Activated CD8-positive, alpha-beta memory T cell treated with anti-CD3 and anti-CD28 coated beads, Interleukin-2, amount 50 U/mL, for 48 hours (primary cell): ENCODE results near the gene MCF2L.
"Not testable (repeated sequence)": the region's sequence is repeated elsewhere in the genome, so short reads cannot be mapped to it uniquely, and the experiment has no call there.

Source experiments
- DNase-seq: peaks from one replicate; pipeline ENCODE4 v3.0.0-alpha.2; 2020

MCF2L gene

GRCh38 chr13:113017506-113018215 is 48.6 kb downstream of the MCF2L start:
- no peak for DNase-seq

- DNase-seq: no peak
Measured at GRCh38 chr13:113018676-113019465, 49.9 kb downstream of the MCF2L start.

- no peak for DNase-seq
Measured at GRCh38 chr13:113020323-113021080, 51.5 kb downstream of the MCF2L start.

- DNase-seq: no peak
Measured at GRCh38 chr13:113021391-113021790, 52.4 kb downstream of the MCF2L start.

- DNase-seq: no peak
Measured at GRCh38 chr13:113021811-113022210, 52.8 kb downstream of the MCF2L start.

GRCh38 chr13:113022391-113022744 is 53.4 kb downstream of the MCF2L start:
- DNase-seq: no peak

- no peak for DNase-seq
Measured at GRCh38 chr13:113022745-113023574, 53.9 kb downstream of the MCF2L start.

GRCh38 chr13:113023694-113024430 is 54.8 kb downstream of the MCF2L start:
- DNase-seq: no peak

- DNase-seq: no peak
Measured at GRCh38 chr13:113024466-113024865, 55.5 kb downstream of the MCF2L start.

- no peak for DNase-seq
Measured at GRCh38 chr13:113026391-113026910, 57.4 kb downstream of the MCF2L start.

GRCh38 chr13:113027095-113027494 is 58.1 kb downstream of the MCF2L start:
- DNase-seq: no peak

- DNase-seq: no peak
Measured at GRCh38 chr13:113027566-113027965, 58.6 kb downstream of the MCF2L start.

- DNase-seq: no peak
Measured at GRCh38 chr13:113028336-113029060, 59.5 kb downstream of the MCF2L start.

GRCh38 chr13:113029061-113029445 is 60.0 kb downstream of the MCF2L start:
- no peak for DNase-seq

- DNase-seq: peak; percentile 88
Measured at GRCh38 chr13:113029487-113030258, 60.7 kb downstream of the MCF2L start.

- not testable (repeated sequence) for DNase-seq
Measured at GRCh38 chr13:113030259-113030640, 61.2 kb downstream of the MCF2L start.

- no peak for DNase-seq
Measured at GRCh38 chr13:113031465-113031864, 62.5 kb downstream of the MCF2L start.

- DNase-seq: no peak
Measured at GRCh38 chr13:113032291-113032690, 63.3 kb downstream of the MCF2L start.

- no peak for DNase-seq
Measured at GRCh38 chr13:113033054-113033850, 64.2 kb downstream of the MCF2L start.
